CD8-positive, alpha-beta memory T cell (primary cell): Measurements from ENCODE around the gene SCTR. TPM values are rescaled to one million over a fixed set of nuclear protein-coding genes. Genes with fewer than 3 reads are reported as not detected.

Source experiments
- CTCF ChIA-PET: fragments of 350-600 bp; sonication (Branson Sonifier 250); formaldehyde crosslinking; loops from one replicate; lab custom pipeline; 2021; ENCODE audit warnings: antibody characterized with exemption; lab: Charles Lee
- POLR2A ChIA-PET: fragments of 350-600 bp; sonication (Branson Sonifier 250); formaldehyde crosslinking; loops from one replicate; lab custom pipeline; 2021; ENCODE audit warnings: antibody characterized with exemption; lab: Charles Lee
- DNase-seq, 5 donors: peaks; one replicate each; pipeline versions ENCODE4 v3.0.0 to v3.0.0-alpha.2; 2020 to 2022; ENCODE audit warnings: mixed read lengths in 1 of 5
- H3K27ac ChIP-seq: one replicate; pipeline ENCODE4 v1.7.0; 2013; ENCODE audit warnings: low read depth, mild to moderate bottlenecking, low read length, moderate library complexity
- H3K27me3 ChIP-seq: 2 replicates; pipeline ENCODE4 v1.7.0; 2013; ENCODE audit warnings: low read length, mild to moderate bottlenecking; ENCODE audit not compliant: insufficient read depth, poor library complexity, severe bottlenecking
- H3K36me3 ChIP-seq: 2 replicates; pipeline ENCODE4 v1.7.0; 2013; ENCODE audit warnings: mild to moderate bottlenecking, low read length, moderate library complexity; ENCODE audit not compliant: insufficient read depth
- H3K4me1 ChIP-seq: 2 replicates; pipeline ENCODE4 v1.7.0; 2013; ENCODE audit warnings: mild to moderate bottlenecking, low read length, moderate library complexity; ENCODE audit not compliant: insufficient read depth
- H3K4me3 ChIP-seq: 2 replicates; pipeline ENCODE4 v1.7.0; 2013; ENCODE audit warnings: mild to moderate bottlenecking, low read length
- H3K9me3 ChIP-seq: 2 replicates; pipeline ENCODE4 v1.7.0; 2013; ENCODE audit warnings: mild to moderate bottlenecking, low read length
- H3K27ac Mint-ChIP-seq, 8 donors: one replicate each; pipeline ENCODE4 v1.8.0; 2020 to 2021; ENCODE audit warnings: mixed read lengths in 8 of 8, mild to moderate bottlenecking in 6 of 8, inconsistent platforms in 3 of 8, moderate library complexity in 3 of 8
- H3K27me3 Mint-ChIP-seq, 2 donors: one replicate each; pipeline ENCODE4 v1.8.0; 2020 to 2021; ENCODE audit warnings: mixed read lengths in 2 of 2, mild to moderate bottlenecking in 1 of 2, moderate library complexity in 1 of 2
- H3K36me3 Mint-ChIP-seq, 3 donors: one replicate each; pipeline ENCODE4 v1.8.0; 2020 to 2021; ENCODE audit warnings: mixed read lengths in 3 of 3, inconsistent platforms in 1 of 3, mild to moderate bottlenecking in 1 of 3
- H3K4me1 Mint-ChIP-seq, 3 donors: one replicate each; pipeline ENCODE4 v1.8.0; 2020 to 2021; ENCODE audit warnings: mixed read lengths in 3 of 3, inconsistent platforms in 1 of 3, mild to moderate bottlenecking in 1 of 3
- H3K4me3 Mint-ChIP-seq, 7 donors: one replicate each; pipeline ENCODE4 v1.8.0; 2020 to 2021; ENCODE audit warnings: mixed read lengths in 7 of 7, mild to moderate bottlenecking in 6 of 7, moderate library complexity in 4 of 7, inconsistent platforms in 2 of 7
- H3K9me3 Mint-ChIP-seq, 5 donors: one replicate each; pipeline ENCODE4 v1.8.0; 2020 to 2022; ENCODE audit warnings: mixed read lengths in 5 of 5, mild to moderate bottlenecking in 3 of 5, moderate library complexity in 2 of 5, inconsistent platforms in 1 of 5
- polyA plus RNA-seq: library from polyadenylated mRNA; unstranded; fragments of 300-500 nt; fragmentation: Illumina TruSeq; gene quantifications from one replicate; pipeline ENCODE4 v1.2.3, GENCODE V29; 2021
- total RNA-seq, 2 experiments: library from RNA; stranded (reverse); gene quantifications; one replicate each; pipeline ENCODE4 v1.2.3, GENCODE V29; 2021

Gene SCTR
- total and polyA plus RNA-seq, 3 experiments from 2014 or later = not detected

GRCh38 chr2:119439574-119440500, 84.4 kb downstream of the SCTR start:
- no peak overlapping the region for H3K4me3 Mint-ChIP-seq
- POLR2A ChIA-PET = no interaction called here
- Histone ChIP-seq H3K9me3 (no peaks in the 10 kb centered on the region), H3K27me3 (peaks cover 4% of the 10 kb centered on the region), H3K4me1 (no peaks in the 10 kb centered on the region), H3K27ac (no peak overlapping the region), H3K36me3 (no peaks in the 10 kb centered on the region), H3K4me3 (no peak overlapping the region)
- no peaks in the 10 kb centered on the region for H3K4me1 Mint-ChIP-seq
- peaks cover 12 to 26% of the 10 kb centered on the region in 2 donors for H3K27me3 Mint-ChIP-seq
- H3K9me3 Mint-ChIP-seq = no peaks in the 10 kb centered on the region
- CTCF ChIA-PET = no interaction called here
- no peak for DNase-seq
- H3K36me3 Mint-ChIP-seq = no peaks in the 10 kb centered on the region
- no peak overlapping the region for H3K27ac Mint-ChIP-seq

GRCh38 chr2:119438726-119439284, 85.5 kb downstream of the SCTR start:
- DNase-seq = no peak
- Histone ChIP-seq H3K4me3 (no peak overlapping the region), H3K27me3 (peaks cover 4% of the 10 kb centered on the region), H3K27ac (no peak overlapping the region), H3K36me3 (no peaks in the 10 kb centered on the region), H3K4me1 (no peaks in the 10 kb centered on the region), H3K9me3 (no peaks in the 10 kb centered on the region)
- Mint-ChIP-seq H3K27ac (peak overlapping the region in 1 of 8 donors; percentile 43), H3K4me3 (peak overlapping the region in 1 of 7 donors; percentile 63), H3K36me3 (no peaks in the 10 kb centered on the region), H3K27me3 (peaks cover 12 to 33% of the 10 kb centered on the region in 2 donors), H3K4me1 (no peaks in the 10 kb centered on the region), H3K9me3 (no peaks in the 10 kb centered on the region)
- POLR2A ChIA-PET = no interaction called here
- CTCF ChIA-PET = no interaction called here

- Histone ChIP-seq H3K4me3 (no peak overlapping the region), H3K27me3 (peaks cover 5% of the 10 kb centered on the region), H3K4me1 (no peaks in the 10 kb centered on the region), H3K27ac (no peak overlapping the region), H3K36me3 (no peaks in the 10 kb centered on the region), H3K9me3 (no peaks in the 10 kb centered on the region)
- no peaks in the 10 kb centered on the region for H3K9me3 Mint-ChIP-seq
- H3K4me1 Mint-ChIP-seq = no peaks in the 10 kb centered on the region
- no peaks in the 10 kb centered on the region for H3K36me3 Mint-ChIP-seq
- ChIA-PET CTCF (no interaction called here), POLR2A (no interaction called here)
- peak overlapping the region in 1 of 7 donors; percentile 71 for H3K4me3 Mint-ChIP-seq
- no peak for DNase-seq
- peaks cover 15 to 39% of the 10 kb centered on the region in 2 donors for H3K27me3 Mint-ChIP-seq
- H3K27ac Mint-ChIP-seq = peak overlapping the region in 1 of 8 donors; percentile 43
These were observed 86.1 kb downstream of the SCTR start for GRCh38 chr2:119438128-119438656.

GRCh38 chr2:119436993-119437772, 87.1 kb downstream of the SCTR start:
- H3K4me3 ChIP-seq = no peak overlapping the region
- H3K9me3 Mint-ChIP-seq = no peaks in the 10 kb centered on the region
- no peaks in the 10 kb centered on the region for H3K9me3 ChIP-seq
- no peak for DNase-seq
- H3K27ac Mint-ChIP-seq = no peak overlapping the region
- H3K27me3 Mint-ChIP-seq = peaks cover 21 to 50% of the 10 kb centered on the region in 2 donors
- no peak overlapping the region for H3K27ac ChIP-seq
- POLR2A ChIA-PET = no interaction called here
- no peaks in the 10 kb centered on the region for H3K36me3 Mint-ChIP-seq
- CTCF ChIA-PET = no interaction called here
- no peak overlapping the region for H3K4me3 Mint-ChIP-seq
- H3K4me1 ChIP-seq = no peaks in the 10 kb centered on the region
- peaks cover 0 to 4% (median 2%) of the 10 kb centered on the region in 3 donors for H3K4me1 Mint-ChIP-seq
- H3K27me3 ChIP-seq = peaks cover 11% of the 10 kb centered on the region
- no peaks in the 10 kb centered on the region for H3K36me3 ChIP-seq

- Mint-ChIP-seq H3K4me1 (peaks cover 4 to 9% (median 8%) of the 10 kb centered on the region in 3 donors), H3K27ac (no peak overlapping the region)
These were observed 88.4 kb downstream of the SCTR start for GRCh38 chr2:119435953-119436297.

GRCh38 chr2:119435081-119435952, 89.0 kb downstream of the SCTR start:
- no peak overlapping the region for H3K27ac Mint-ChIP-seq
- H3K27ac ChIP-seq = no peak overlapping the region
- no peak overlapping the region for H3K4me3 ChIP-seq
- POLR2A ChIA-PET = no interaction called here
- H3K9me3 Mint-ChIP-seq = no peaks in the 10 kb centered on the region
- H3K27me3 Mint-ChIP-seq = peaks cover 24 to 60% of the 10 kb centered on the region in 2 donors
- no peaks in the 10 kb centered on the region for H3K36me3 Mint-ChIP-seq
- H3K9me3 ChIP-seq = no peaks in the 10 kb centered on the region
- H3K4me3 Mint-ChIP-seq = no peak overlapping the region
- CTCF ChIA-PET = no interaction called here
- peaks cover 8% of the 10 kb centered on the region for H3K27me3 ChIP-seq
- DNase-seq = no peak
- no peaks in the 10 kb centered on the region for H3K36me3 ChIP-seq
- no peaks in the 10 kb centered on the region for H3K4me1 ChIP-seq
- H3K4me1 Mint-ChIP-seq = peaks cover 4 to 9% (median 8%) of the 10 kb centered on the region in 3 donors

More at GRCh38 chr2:119435953-119436297, 88.4 kb downstream of the SCTR start:
- Histone ChIP-seq H3K9me3 (no peaks in the 10 kb centered on the region), H3K4me3 (no peak overlapping the region), H3K36me3 (no peaks in the 10 kb centered on the region), H3K27ac (no peak overlapping the region), H3K27me3 (peaks cover 11% of the 10 kb centered on the region), H3K4me1 (no peaks in the 10 kb centered on the region)
- POLR2A ChIA-PET = no interaction called here
- Mint-ChIP-seq H3K4me3 (no peak overlapping the region), H3K27me3 (peaks cover 23 to 56% of the 10 kb centered on the region in 2 donors), H3K9me3 (no peaks in the 10 kb centered on the region), H3K36me3 (no peaks in the 10 kb centered on the region)
- CTCF ChIA-PET = no interaction called here
- DNase-seq = no peak

- peaks cover 11% of the 10 kb centered on the region for H3K27me3 ChIP-seq
- CTCF ChIA-PET = no interaction called here
- peaks cover 4 to 9% (median 8%) of the 10 kb centered on the region in 3 donors for H3K4me1 Mint-ChIP-seq
- H3K27me3 Mint-ChIP-seq = peaks cover 29 to 65% of the 10 kb centered on the region in 2 donors
- H3K27ac ChIP-seq = no peak overlapping the region
- H3K4me3 ChIP-seq = no peak overlapping the region
- no peaks in the 10 kb centered on the region for H3K36me3 Mint-ChIP-seq
- H3K27ac Mint-ChIP-seq = no peak overlapping the region
- H3K9me3 ChIP-seq = no peaks in the 10 kb centered on the region
- no peak for DNase-seq
- no peak overlapping the region for H3K4me3 Mint-ChIP-seq
- POLR2A ChIA-PET = no interaction called here
- H3K9me3 Mint-ChIP-seq = no peaks in the 10 kb centered on the region
- H3K36me3 ChIP-seq = no peaks in the 10 kb centered on the region
- H3K4me1 ChIP-seq = no peaks in the 10 kb centered on the region
These were observed 89.6 kb downstream of the SCTR start for GRCh38 chr2:119434664-119435063.
